HL-60 (cell line): Measurements from ENCODE around the gene MYH7B.

Experiments used
- GABPA ChIP-seq: IDR thresholded peaks from 2 replicates; pipeline ENCODE4 v1.6.1; 2012; ENCODE audit warnings: low read depth
- POLR2AphosphoS5 ChIP-seq: IDR thresholded peaks from 2 replicates; pipeline ENCODE4 v1.6.1; 2012; ENCODE audit warnings: low read depth
- SPI1 ChIP-seq: IDR thresholded peaks from 2 replicates; pipeline ENCODE4 v1.6.1; 2012; ENCODE audit warnings: low read depth, mild to moderate bottlenecking, borderline replicate concordance
- TF ChIP-seq, protein P1 (sequence below): IDR thresholded peaks from one replicate; pipeline ENCODE4 v1.5.1; 2011; ENCODE audit warnings: low read length, control low read depth, inconsistent platforms; ENCODE audit not compliant: insufficient read depth
- TF ChIP-seq, protein P2 (sequence below): IDR thresholded peaks from 2 replicates; pipeline ENCODE4 v1.6.1; 2012; ENCODE audit warnings: low read depth; ENCODE audit not compliant: insufficient replicate concordance

DNA sequence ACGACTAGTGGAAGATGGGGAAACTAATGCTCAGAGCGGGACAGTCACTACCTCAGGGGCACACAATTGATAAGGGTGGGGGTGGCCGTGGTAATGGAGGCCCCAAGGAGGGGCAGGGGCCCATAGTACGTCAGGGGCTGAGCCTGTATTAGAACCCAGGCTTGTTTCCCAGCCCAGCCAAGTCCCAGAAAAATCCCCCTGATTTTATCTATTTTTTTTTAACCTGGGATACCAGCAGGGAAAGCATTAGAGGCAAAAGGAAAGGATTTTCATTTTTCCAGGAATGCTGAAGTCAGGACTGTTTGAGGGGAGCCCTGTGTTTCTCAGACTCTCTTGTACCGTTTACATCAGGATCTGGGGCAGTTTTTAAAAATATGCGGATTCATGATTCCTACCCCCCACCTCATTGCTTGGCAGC lies 382 bp downstream of the MYH7B start:
- TF ChIP-seq, protein P1, sequence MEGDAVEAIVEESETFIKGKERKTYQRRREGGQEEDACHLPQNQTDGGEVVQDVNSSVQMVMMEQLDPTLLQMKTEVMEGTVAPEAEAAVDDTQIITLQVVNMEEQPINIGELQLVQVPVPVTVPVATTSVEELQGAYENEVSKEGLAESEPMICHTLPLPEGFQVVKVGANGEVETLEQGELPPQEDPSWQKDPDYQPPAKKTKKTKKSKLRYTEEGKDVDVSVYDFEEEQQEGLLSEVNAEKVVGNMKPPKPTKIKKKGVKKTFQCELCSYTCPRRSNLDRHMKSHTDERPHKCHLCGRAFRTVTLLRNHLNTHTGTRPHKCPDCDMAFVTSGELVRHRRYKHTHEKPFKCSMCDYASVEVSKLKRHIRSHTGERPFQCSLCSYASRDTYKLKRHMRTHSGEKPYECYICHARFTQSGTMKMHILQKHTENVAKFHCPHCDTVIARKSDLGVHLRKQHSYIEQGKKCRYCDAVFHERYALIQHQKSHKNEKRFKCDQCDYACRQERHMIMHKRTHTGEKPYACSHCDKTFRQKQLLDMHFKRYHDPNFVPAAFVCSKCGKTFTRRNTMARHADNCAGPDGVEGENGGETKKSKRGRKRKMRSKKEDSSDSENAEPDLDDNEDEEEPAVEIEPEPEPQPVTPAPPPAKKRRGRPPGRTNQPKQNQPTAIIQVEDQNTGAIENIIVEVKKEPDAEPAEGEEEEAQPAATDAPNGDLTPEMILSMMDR, result no peak
- TF ChIP-seq POLR2AphosphoS5 (no peak), GABPA (no peak), SPI1 (no peak)
- TF ChIP-seq, protein P2, sequence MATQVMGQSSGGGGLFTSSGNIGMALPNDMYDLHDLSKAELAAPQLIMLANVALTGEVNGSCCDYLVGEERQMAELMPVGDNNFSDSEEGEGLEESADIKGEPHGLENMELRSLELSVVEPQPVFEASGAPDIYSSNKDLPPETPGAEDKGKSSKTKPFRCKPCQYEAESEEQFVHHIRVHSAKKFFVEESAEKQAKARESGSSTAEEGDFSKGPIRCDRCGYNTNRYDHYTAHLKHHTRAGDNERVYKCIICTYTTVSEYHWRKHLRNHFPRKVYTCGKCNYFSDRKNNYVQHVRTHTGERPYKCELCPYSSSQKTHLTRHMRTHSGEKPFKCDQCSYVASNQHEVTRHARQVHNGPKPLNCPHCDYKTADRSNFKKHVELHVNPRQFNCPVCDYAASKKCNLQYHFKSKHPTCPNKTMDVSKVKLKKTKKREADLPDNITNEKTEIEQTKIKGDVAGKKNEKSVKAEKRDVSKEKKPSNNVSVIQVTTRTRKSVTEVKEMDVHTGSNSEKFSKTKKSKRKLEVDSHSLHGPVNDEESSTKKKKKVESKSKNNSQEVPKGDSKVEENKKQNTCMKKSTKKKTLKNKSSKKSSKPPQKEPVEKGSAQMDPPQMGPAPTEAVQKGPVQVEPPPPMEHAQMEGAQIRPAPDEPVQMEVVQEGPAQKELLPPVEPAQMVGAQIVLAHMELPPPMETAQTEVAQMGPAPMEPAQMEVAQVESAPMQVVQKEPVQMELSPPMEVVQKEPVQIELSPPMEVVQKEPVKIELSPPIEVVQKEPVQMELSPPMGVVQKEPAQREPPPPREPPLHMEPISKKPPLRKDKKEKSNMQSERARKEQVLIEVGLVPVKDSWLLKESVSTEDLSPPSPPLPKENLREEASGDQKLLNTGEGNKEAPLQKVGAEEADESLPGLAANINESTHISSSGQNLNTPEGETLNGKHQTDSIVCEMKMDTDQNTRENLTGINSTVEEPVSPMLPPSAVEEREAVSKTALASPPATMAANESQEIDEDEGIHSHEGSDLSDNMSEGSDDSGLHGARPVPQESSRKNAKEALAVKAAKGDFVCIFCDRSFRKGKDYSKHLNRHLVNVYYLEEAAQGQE, result no peak
